ENCODE results near the gene DHX16.

DHX16 gene

GRCh38 chr6:30691208-30691847, 18.5 kb upstream of the DHX16 start:
- Histone ChIP-seq H3K9me2 (replicated peaks; ENCODE audit: insufficient read depth, low read length) (no peaks in the 10 kb centered on the region), H3K36me3 (replicated peaks; ENCODE audit: insufficient read depth, low read length) (no peaks in the 10 kb centered on the region), H3K79me2 (ENCODE audit: low read length) (peaks cover 11% of the 10 kb centered on the region), H4K20me1 (ENCODE audit: insufficient read depth, low read length) (no peaks in the 10 kb centered on the region), H3K4me3 (ENCODE audit: low read length) (peak overlapping the region; percentile 88), H3K4me2 (ENCODE audit: low read depth, low read length) (peak overlapping the region; percentile 89), H3K4me1 (ENCODE audit: low read length) (peaks cover 25% of the 10 kb centered on the region), H3F3A (ENCODE audit: insufficient read depth, low read length) (peaks cover 16% of the 10 kb centered on the region), H3K9ac (ENCODE audit: low read length) (peak overlapping the region; percentile 67; the same call in 1 of the 2 replicates), H2AFZ (ENCODE audit: low read length) (peak overlapping the region; percentile 93), H3K27ac (ENCODE audit: low read length) (no peak overlapping the region), H3K27me3 (replicated peaks; ENCODE audit: insufficient read depth, low read length) (no peaks in the 10 kb centered on the region), H3K9me3 (replicated peaks; ENCODE audit: insufficient read depth, low read length) (no peaks in the 10 kb centered on the region)
- TF ChIP-seq, protein P1, sequence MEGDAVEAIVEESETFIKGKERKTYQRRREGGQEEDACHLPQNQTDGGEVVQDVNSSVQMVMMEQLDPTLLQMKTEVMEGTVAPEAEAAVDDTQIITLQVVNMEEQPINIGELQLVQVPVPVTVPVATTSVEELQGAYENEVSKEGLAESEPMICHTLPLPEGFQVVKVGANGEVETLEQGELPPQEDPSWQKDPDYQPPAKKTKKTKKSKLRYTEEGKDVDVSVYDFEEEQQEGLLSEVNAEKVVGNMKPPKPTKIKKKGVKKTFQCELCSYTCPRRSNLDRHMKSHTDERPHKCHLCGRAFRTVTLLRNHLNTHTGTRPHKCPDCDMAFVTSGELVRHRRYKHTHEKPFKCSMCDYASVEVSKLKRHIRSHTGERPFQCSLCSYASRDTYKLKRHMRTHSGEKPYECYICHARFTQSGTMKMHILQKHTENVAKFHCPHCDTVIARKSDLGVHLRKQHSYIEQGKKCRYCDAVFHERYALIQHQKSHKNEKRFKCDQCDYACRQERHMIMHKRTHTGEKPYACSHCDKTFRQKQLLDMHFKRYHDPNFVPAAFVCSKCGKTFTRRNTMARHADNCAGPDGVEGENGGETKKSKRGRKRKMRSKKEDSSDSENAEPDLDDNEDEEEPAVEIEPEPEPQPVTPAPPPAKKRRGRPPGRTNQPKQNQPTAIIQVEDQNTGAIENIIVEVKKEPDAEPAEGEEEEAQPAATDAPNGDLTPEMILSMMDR (IDR thresholded peaks at IDR 0.05; ENCODE audit: low read length) = no peak
- TF ChIP-seq EZH2 (optimal IDR thresholded peaks at IDR 0.05; ENCODE audit: low read depth, low read length) (no peak), EZH2phosphoT487 (IDR thresholded peaks at IDR 0.05; ENCODE audit: low read length) (no peak)
- DNase-seq = no peak

- Histone ChIP-seq H3K27me3 (replicated peaks; ENCODE audit: insufficient read depth, low read length) (no peaks in the 10 kb centered on the region), H3F3A (ENCODE audit: insufficient read depth, low read length) (peaks cover 23% of the 10 kb centered on the region), H3K9me2 (replicated peaks; ENCODE audit: insufficient read depth, low read length) (no peaks in the 10 kb centered on the region), H3K79me2 (ENCODE audit: low read length) (peaks cover 19% of the 10 kb centered on the region), H3K4me2 (ENCODE audit: low read depth, low read length) (peak within 1 kb of the TSS; percentile 89), H3K36me3 (replicated peaks; ENCODE audit: insufficient read depth, low read length) (no peaks in the 10 kb centered on the region), H2AFZ (ENCODE audit: low read length) (peak within 1 kb of the TSS; percentile 93), H4K20me1 (ENCODE audit: insufficient read depth, low read length) (no peaks in the 10 kb centered on the region), H3K4me1 (ENCODE audit: low read length) (peaks cover 25% of the 10 kb centered on the region), H3K9me3 (replicated peaks; ENCODE audit: insufficient read depth, low read length) (no peaks in the 10 kb centered on the region), H3K27ac (ENCODE audit: low read length) (no peak within 1 kb of the TSS), H3K9ac (ENCODE audit: low read length) (peak within 1 kb of the TSS; percentile 67), H3K4me3 (ENCODE audit: low read length) (peak within 1 kb of the TSS; percentile 88)
- TF ChIP-seq EZH2phosphoT487 (IDR thresholded peaks at IDR 0.05; ENCODE audit: low read length) (no peak), EZH2 (optimal IDR thresholded peaks at IDR 0.05; ENCODE audit: low read depth, low read length) (no peak)
- TF ChIP-seq, protein P1 (IDR thresholded peaks at IDR 0.05; ENCODE audit: low read length) = no peak
- peak; percentile 75 for DNase-seq
Measured at GRCh38 chr6:30690403-30691207, 17.8 kb upstream of the DHX16 start, which contains the start of gene NRM. TSS of gene NRM (minus strand) at chr6:30690984. CDS start at chr6:30690974, 10 bp downstream.

DNA sequence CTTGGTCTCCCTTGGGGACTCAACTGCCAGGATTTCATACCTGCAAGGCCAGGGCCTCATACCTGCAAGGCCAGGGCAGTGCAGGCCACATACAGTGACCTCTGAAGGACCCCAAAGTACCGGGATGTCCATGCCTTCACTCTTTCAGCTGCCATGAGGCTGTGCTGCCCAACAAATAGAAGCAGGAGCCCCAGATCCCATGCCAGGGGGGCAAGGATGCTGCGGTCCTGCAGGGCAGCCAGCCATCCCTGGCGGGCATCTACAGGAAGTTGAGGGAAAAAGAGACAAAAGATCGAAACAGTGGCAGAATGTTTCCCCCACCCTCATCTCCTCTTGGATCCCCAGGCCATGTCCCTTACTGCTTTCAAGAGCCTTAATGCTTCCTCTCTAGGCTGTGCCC, 17.2 kb upstream of the DHX16 start:
- Histone ChIP-seq H3K79me2 (ENCODE audit: low read length) (peaks cover 25% of the 10 kb centered on the region), H2AFZ (ENCODE audit: low read length) (peak overlapping the region; percentile 93; the same call in 1 of the 2 replicates), H3K9me3 (replicated peaks; ENCODE audit: insufficient read depth, low read length) (no peaks in the 10 kb centered on the region), H3K9ac (ENCODE audit: low read length) (peak overlapping the region; percentile 67; the same call in 1 of the 2 replicates), H3F3A (ENCODE audit: insufficient read depth, low read length) (peaks cover 27% of the 10 kb centered on the region), H3K27ac (ENCODE audit: low read length) (no peak overlapping the region), H4K20me1 (ENCODE audit: insufficient read depth, low read length) (no peaks in the 10 kb centered on the region), H3K4me1 (ENCODE audit: low read length) (peaks cover 25% of the 10 kb centered on the region), H3K4me3 (ENCODE audit: low read length) (peak overlapping the region; percentile 88), H3K36me3 (replicated peaks; ENCODE audit: insufficient read depth, low read length) (no peaks in the 10 kb centered on the region), H3K9me2 (replicated peaks; ENCODE audit: insufficient read depth, low read length) (no peaks in the 10 kb centered on the region), H3K4me2 (ENCODE audit: low read depth, low read length) (peak overlapping the region; percentile 89), H3K27me3 (replicated peaks; ENCODE audit: insufficient read depth, low read length) (no peaks in the 10 kb centered on the region)
- TF ChIP-seq EZH2phosphoT487 (IDR thresholded peaks at IDR 0.05; ENCODE audit: low read length) (no peak), EZH2 (optimal IDR thresholded peaks at IDR 0.05; ENCODE audit: low read depth, low read length) (no peak)
- TF ChIP-seq, protein P1 (IDR thresholded peaks at IDR 0.05; ENCODE audit: low read length) = no peak
- DNase-seq = no peak
